PC-9 (cell line): Measurements from ENCODE around the gene INAFM2. TPM values are rescaled to one million over a fixed set of nuclear protein-coding genes. Genes with fewer than 3 reads are reported as not detected.

Experiments used
- BruUV-seq: library from RNA; stranded (reverse); fragments of 400-500 nt; replicated peaks from 2 replicates; lab custom pipeline; 2021; lab: Mats Ljungman, UMichigan
- CTCF ChIA-PET: fragments of 300-600 bp; sonication (Branson Sonifier 250); formaldehyde crosslinking; loops from one replicate; lab custom pipeline; 2022; ENCODE audit warnings: antibody characterized with exemption; lab: Charles Lee
- POLR2A ChIA-PET: fragments of 300-600 bp; sonication (Branson Sonifier 250); formaldehyde crosslinking; loops from one replicate; lab custom pipeline; 2022; ENCODE audit warnings: antibody characterized with exemption; ENCODE audit not compliant: unreplicated experiment; lab: Charles Lee
- DNase-seq, 2 experiments: peaks; one replicate each; pipeline versions ENCODE4 v3.0.0 to v3.0.0-alpha.2; 2015 to 2022; ENCODE audit warnings: mixed read lengths in 1 of 2
- H2AFZ ChIP-seq: fragments of 200-600 bp; sonication (generic); 2 replicates; pipeline ENCODE4 v1.8.1; 2017; ENCODE audit warnings: antibody characterized with exemption
- H3F3A ChIP-seq: fragments of 200-600 bp; sonication (generic); 2 replicates; pipeline ENCODE4 v1.8.1; 2017; ENCODE audit warnings: antibody characterized with exemption, mild to moderate bottlenecking, low read depth; ENCODE audit not compliant: insufficient read depth
- H3K27ac ChIP-seq: fragments of 200-600 bp; sonication (generic); 2 replicates; pipeline ENCODE4 v1.6.1; 2016; ENCODE audit warnings: mixed run types
- H3K27me3 ChIP-seq: fragments of 200-600 bp; sonication (generic); 2 replicates; pipeline ENCODE4 v1.6.1; 2016; ENCODE audit warnings: low read depth, mixed run types; ENCODE audit not compliant: insufficient read depth
- H3K36me3 ChIP-seq: fragments of 200-600 bp; sonication (generic); 2 replicates; pipeline ENCODE4 v1.6.1; 2016; ENCODE audit warnings: low read depth, mixed run types
- H3K4me1 ChIP-seq: fragments of 200-600 bp; sonication (generic); replicated peaks from 2 replicates; pipeline ENCODE4 v1.6.1; 2016; ENCODE audit warnings: mixed run types; ENCODE audit not compliant: insufficient read depth
- H3K4me2 ChIP-seq: fragments of 200-600 bp; sonication (generic); 2 replicates; pipeline ENCODE4 v1.6.1; 2017; ENCODE audit warnings: mixed run types
- H3K4me3 ChIP-seq: fragments of 200-600 bp; sonication (generic); 2 replicates; pipeline ENCODE4 v1.6.1; 2016; ENCODE audit warnings: mixed run types
- H3K79me2 ChIP-seq: fragments of 200-600 bp; sonication (generic); 2 replicates; pipeline ENCODE4 v1.6.1; 2017; ENCODE audit warnings: low read depth, mixed run types
- H3K9me2 ChIP-seq: fragments of 200-600 bp; sonication (generic); 2 replicates; pipeline ENCODE4 v1.8.1; 2017; ENCODE audit warnings: mild to moderate bottlenecking; ENCODE audit not compliant: insufficient read depth
- H3K9me3 ChIP-seq: fragments of 200-600 bp; sonication (generic); 2 replicates; pipeline ENCODE4 v1.8.1; 2016; ENCODE audit warnings: low read depth; ENCODE audit not compliant: insufficient read depth
- H4K20me1 ChIP-seq: fragments of 200-600 bp; sonication (generic); 2 replicates; pipeline ENCODE4 v1.8.1; 2017; ENCODE audit not compliant: insufficient read depth
- CTCF ChIP-seq: fragments of 200-600 bp; sonication (generic); conservative IDR thresholded peaks from 2 replicates; pipeline ENCODE4 v1.6.1; 2017; ENCODE audit warnings: mixed run types, antibody characterized with exemption, mild to moderate bottlenecking, moderate library complexity
- EZH2 ChIP-seq: fragments of 200-600 bp; sonication (generic); IDR thresholded peaks from 2 replicates; pipeline ENCODE4 v1.8.0; 2017; ENCODE audit warnings: antibody characterized with exemption, low read depth
- intact Hi-C: fragments of 100-400 bp; cut with micrococcal nuclease; formaldehyde crosslinking; loops from one replicate; pipeline ENCODE4 v1.10.0; 2022; ENCODE audit not compliant: unreplicated experiment
- total RNA-seq: library from RNA; stranded (reverse); gene quantifications from 2 replicates; pipeline ENCODE4 v1.2.3, GENCODE V29; 2021

INAFM2 gene
- total RNA-seq, 1 experiment from 2014 or later, result 2.4 TPM

DNA sequence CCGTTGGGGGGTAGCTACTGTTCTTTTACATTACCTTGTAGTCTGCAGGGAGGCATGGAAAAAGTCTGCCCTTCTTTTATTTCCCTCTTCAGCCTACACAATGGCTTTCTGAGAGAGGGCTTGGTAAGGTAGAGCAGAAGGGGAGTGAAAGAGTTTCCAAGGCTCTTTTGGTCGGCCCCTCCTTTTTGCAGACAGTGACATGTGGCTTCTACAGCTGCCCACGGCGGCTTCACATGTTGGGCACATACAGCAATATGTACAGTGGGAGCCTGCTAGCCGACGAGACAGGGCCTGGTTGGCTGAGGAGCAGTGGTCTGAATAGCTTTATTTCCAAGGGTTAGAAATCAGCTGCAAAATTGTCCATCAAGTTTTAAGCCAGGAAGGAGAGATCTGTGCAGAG is 4.0 kb downstream of the INAFM2 start:
- no TSS peak for BruUV-seq
- Histone ChIP-seq H3K27me3 (no peaks in the 10 kb centered on the region), H3K9me3 (no peaks in the 10 kb centered on the region), H3K27ac (no peak overlapping the region), H3K4me3 (no peak overlapping the region), H3K4me1 (peaks cover 10% of the 10 kb centered on the region), H4K20me1 (no peaks in the 10 kb centered on the region), H3K9me2 (no peaks in the 10 kb centered on the region), H3K79me2 (0 out of 2 replicates have a peak, but pooled peaks cover 2% of the 10 kb centered on the region), H3F3A (peaks cover 40% of the 10 kb centered on the region), H2AFZ (no peak overlapping the region), H3K4me2 (no peak overlapping the region), H3K36me3 (no peaks in the 10 kb centered on the region)
- no peak for DNase-seq
- POLR2A ChIA-PET, result interaction anchor here (0.6 kb wide), 1 partner anchor 9 kb away, joined by 3 read pairs; no protein-coding TSS in a partner anchor
- CTCF ChIA-PET, result interaction anchor here (0.9 to 2.8 kb wide), 2 partner anchors 10 to 13 kb away, joined by 3 to 7 read pairs; partner anchors contain the start of gene CCDC9B
- TF ChIP-seq EZH2 (no peak), CTCF (no peak)
- intact Hi-C loops, result no loop called here

DNA sequence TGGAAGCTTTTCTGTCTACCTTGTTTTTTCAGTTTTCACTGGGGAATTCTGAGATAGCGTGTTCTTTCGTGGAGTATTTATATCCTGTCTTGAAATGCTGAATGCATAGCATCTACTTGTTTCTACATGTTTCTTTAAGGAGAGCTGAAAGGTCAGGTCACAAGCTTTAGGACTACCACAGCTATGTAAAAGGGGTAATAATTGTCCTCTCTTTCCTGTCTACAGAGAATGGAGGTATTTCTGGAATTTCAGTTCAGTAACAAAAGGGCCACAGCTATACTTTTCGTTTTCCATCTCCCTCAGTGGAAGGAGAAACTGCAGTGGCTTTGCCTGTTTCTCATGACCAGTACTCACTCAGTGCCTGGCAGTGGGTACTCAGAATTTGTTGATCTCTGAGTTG is 4.7 kb downstream of the INAFM2 start:
- TF ChIP-seq CTCF (no peak), EZH2 (no peak)
- H3K27ac ChIP-seq, result no peak overlapping the region
- no peaks in the 10 kb centered on the region for H3K9me2 ChIP-seq
- H3F3A ChIP-seq, result peaks cover 47% of the 10 kb centered on the region
- no TSS peak for BruUV-seq
- CTCF ChIA-PET, result interaction anchor here (2.8 kb wide), 1 partner anchor 12 kb away, joined by 7 read pairs; the partner anchor contains the start of gene CCDC9B
- intact Hi-C loops, result no loop called here
- no peaks in the 10 kb centered on the region for H3K27me3 ChIP-seq
- H4K20me1 ChIP-seq, result no peaks in the 10 kb centered on the region
- H3K79me2 ChIP-seq, result 0 out of 2 replicates have a peak, but pooled peaks cover 2% of the 10 kb centered on the region
- no peak overlapping the region for H2AFZ ChIP-seq
- no peaks in the 10 kb centered on the region for H3K36me3 ChIP-seq
- H3K4me3 ChIP-seq, result no peak overlapping the region
- DNase-seq, result no peak
- H3K9me3 ChIP-seq, result no peaks in the 10 kb centered on the region
- H3K4me1 ChIP-seq, result peaks cover 10% of the 10 kb centered on the region
- H3K4me2 ChIP-seq, result no peak overlapping the region
- POLR2A ChIA-PET, result interaction anchor here (0.7 kb wide), 2 partner anchors 52 to 256 kb away, joined by 4 to 5 read pairs; no protein-coding TSS in a partner anchor

- no peak overlapping the region for H3K27ac ChIP-seq
- ChIA-PET POLR2A (interaction anchor here (0.5 to 0.7 kb wide), 2 partner anchors 51 to 229 kb away, joined by 4 read pairs; no protein-coding TSS in a partner anchor), CTCF (interaction anchor here (2.8 kb wide), 1 partner anchor 12 kb away, joined by 7 read pairs; the partner anchor contains the start of gene CCDC9B)
- intact Hi-C loops, result no loop called here
- H3K4me1 ChIP-seq, result peaks cover 10% of the 10 kb centered on the region
- peaks cover 52% of the 10 kb centered on the region for H3F3A ChIP-seq
- H3K4me3 ChIP-seq, result no peak overlapping the region
- TF ChIP-seq EZH2, result no peak
- TF ChIP-seq CTCF, result no peak
- no peak for DNase-seq
- 0 out of 2 replicates have a peak, but pooled peaks cover 2% of the 10 kb centered on the region for H3K79me2 ChIP-seq
- no peaks in the 10 kb centered on the region for H3K36me3 ChIP-seq
- no peak overlapping the region for H2AFZ ChIP-seq
- no TSS peak for BruUV-seq
- H3K27me3 ChIP-seq, result no peaks in the 10 kb centered on the region
- H3K9me2 ChIP-seq, result no peaks in the 10 kb centered on the region
- no peaks in the 10 kb centered on the region for H4K20me1 ChIP-seq
- no peak overlapping the region for H3K4me2 ChIP-seq
- H3K9me3 ChIP-seq, result no peaks in the 10 kb centered on the region
These were observed 5.3 kb downstream of the INAFM2 start for GRCh38 chr15:40328751-40329150.
